GM04504 (cell line): ENCODE results near the gene CDK12.
"Not testable (repeated sequence)": the region's sequence is repeated elsewhere in the genome, so short reads cannot be mapped to it uniquely, and the experiment has no call there.

Experiments
- DNase-seq: peaks from one replicate; pipeline ENCODE4 v3.0.0-alpha.2; 2012; ENCODE audit warnings: low read depth

CDK12 gene

DNA sequence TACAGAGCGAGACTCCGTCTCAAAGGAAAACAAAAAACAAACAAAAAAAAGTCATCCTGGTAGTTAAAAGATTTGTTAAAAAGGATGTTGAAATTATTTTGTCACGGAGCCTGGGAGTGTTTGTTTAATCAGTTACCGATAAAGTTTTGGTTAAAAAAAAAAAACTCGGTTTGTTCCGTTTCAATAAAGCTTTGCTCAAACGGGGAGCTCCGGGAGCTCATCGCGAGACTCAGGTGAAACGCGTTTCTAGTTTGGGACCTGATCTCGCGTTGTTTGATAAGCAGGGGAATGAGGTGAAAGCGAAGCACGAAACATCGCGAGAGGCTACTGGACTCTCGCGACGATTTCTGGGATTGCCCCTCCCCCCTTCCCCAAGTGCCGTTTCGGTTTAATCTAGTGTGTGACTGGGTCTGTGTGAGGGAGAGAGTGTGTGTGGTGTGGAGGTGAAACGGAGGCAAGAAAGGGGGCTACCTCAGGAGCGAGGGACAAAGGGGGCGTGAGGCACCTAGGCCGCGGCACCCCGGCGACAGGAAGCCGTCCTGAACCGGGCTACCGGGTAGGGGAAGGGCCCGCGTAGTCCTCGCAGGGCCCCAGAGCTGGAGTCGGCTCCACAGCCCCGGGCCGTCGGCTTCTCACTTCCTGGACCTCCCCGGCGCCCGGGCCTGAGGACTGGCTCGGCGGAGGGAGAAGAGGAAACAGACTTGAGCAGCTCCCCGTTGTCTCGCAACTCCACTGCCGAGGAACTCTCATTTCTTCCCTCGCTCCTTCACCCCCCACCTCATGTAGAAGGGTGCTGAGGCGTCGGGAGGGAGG is at the start of gene CDK12:
CDK12 (plus strand) TSS at position 374 of the 813 bp plus-strand sequence. CDS start 586 bp downstream, outside the sequence.
- DNase-seq, result peak; percentile 99

DNA sequence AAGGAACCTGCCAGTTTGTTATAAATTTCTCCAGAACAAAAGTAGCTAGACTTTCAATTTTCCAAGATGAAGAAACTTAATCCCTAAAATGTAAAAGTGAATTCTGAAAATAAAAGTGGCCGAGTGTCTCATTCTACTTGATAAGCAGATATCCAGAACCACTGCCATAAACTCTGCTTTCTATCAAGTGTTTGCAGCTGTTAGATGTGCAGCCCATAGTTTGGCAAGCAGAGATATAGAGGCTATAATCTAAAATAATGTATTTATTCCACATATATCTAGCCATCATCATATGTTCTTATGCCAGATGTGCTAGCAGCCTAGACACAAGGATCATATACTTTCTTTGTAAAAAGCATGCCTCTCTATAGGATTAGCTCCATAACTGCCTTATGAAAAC is 45.1 kb upstream of the CDK12 start:
- no peak for DNase-seq

DNA sequence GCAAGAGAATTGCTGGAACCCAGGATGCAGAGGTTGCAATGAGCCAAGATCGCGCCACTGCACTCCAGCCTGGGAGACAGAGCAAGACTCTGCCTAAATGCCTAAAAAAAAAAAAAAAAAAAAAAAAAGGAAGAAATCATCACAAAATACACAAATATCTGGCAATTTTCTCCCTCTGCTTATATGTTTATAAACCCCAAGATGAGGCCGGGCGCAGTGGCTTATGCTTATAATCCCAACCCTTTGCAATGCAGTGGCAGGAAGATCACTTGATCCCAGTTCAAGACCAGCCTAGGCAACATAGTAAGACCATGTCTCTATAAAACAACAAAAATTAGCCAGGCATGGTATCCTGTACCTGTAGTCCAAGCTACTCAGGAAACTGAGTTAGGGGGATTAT is 31.7 kb upstream of the CDK12 start:
- no peak for DNase-seq

DNA sequence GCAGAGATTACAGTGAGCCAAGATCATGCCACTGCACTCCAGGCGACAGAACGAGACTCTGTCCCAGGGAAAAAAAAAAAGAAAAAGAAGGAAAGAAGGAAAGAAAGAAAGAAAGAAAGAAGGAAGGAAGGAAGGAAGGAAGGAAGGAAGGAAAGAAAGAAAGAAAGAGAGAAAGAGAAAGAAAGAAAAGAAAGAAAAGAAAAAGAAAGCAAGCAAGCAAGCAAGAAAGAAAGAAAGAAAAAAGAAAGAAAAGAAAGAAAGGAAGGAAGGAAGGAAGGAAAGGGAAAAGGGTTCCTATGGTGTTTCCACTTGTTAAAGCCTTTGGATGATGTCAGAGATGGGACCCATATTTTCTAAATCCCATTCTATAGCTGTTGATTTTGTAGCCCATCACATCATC is 21.4 kb upstream of the CDK12 start:
- not testable (repeated sequence) for DNase-seq

DNA sequence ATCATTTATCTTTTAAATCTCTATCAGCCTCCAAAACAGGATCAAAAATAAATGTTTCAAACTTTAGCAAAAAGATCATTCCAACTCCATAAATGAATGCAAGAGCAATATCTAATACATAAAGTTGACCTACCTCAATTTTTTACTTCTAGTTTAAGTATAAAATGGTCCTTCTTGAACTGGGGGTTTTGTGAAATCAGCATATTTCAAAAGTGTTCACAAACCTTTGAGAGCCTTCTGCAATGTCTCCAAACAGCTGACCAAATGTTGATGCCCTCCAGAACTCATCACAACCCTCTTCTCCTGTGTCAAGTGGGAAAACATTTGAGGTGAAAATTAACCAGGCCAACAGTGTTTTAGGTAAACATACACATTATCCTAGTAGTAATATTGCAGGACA is 18.0 kb upstream of the CDK12 start:
- DNase-seq, result no peak

DNA sequence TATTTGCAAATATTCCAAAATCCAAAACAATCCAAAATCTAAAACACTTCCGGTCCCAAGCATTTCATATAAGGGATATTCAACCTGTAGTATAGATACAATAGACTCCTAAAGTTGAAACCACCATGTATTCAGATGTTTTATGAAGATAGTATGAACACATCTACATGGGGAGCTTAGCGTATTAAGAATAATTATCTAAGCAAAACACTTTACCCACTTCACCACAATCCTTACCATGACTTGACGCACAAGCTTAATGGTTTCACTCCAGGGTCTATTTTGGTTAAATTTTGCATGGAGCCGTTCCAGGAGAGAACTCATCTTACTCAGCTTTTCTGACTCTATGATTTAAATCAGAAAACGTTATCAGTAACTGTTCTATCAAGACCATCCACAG is 13.7 kb upstream of the CDK12 start:
- DNase-seq, result no peak

DNA sequence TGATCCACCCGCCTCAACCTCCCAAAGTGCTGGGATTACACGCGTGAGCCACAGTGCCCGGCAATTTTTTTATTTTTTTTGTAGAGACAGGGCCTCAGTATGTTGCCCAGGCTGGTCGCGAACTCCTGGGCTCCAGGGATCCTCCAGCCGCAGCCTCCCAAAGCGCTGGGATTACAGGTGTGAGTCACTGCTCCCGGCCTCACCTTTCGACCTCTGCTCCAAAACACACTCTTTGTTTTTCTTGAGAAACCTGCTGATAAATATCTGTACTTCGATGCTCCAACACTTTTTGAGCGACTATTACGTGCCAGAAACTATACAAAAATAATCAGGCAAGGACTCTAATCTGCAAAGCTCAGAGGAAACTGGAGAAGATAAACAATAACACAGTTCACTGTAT is 11.2 kb upstream of the CDK12 start:
- DNase-seq, result no peak

DNA sequence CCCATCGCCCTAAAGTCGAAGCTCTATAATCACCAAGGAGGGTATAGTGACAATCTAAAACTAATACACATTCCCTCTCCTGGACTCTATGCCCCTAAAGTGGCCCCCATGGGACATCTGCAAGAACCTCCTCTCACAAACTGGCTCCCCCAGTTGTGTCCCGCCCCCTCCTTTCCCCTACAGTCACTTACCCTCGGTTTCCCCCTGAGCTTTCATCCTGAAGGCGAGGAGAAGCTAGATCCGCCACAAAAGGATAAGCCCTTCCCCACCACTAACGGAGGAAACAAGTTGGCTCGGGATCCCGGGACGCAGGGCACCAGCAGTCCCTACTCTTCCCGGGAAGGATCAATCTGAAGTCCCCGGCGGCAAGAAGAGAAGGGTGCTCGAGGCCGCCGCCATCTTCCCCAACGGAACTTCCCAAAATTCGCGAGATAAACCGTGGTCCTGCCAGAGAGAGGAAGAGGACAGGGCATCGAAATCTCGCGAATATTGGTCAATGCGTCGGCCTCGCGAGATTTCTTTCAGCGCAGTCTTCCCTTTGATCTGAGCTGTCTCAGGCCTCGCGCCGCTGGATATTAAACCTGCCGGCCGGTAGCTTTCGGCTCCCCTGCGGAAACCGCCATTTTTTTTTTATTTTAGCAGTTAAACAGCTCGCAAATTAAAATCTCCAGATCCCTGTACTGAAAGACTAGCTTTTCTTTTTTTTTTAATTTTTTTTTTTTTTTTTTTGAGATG is 10.3 kb upstream of the CDK12 start, which contains the start of gene MED1:
MED1 (minus strand) TSS at position 417 of the 735 bp plus-strand sequence; CDS start at position 216, 201 bp downstream.
- DNase-seq, result peak; percentile 97

DNA sequence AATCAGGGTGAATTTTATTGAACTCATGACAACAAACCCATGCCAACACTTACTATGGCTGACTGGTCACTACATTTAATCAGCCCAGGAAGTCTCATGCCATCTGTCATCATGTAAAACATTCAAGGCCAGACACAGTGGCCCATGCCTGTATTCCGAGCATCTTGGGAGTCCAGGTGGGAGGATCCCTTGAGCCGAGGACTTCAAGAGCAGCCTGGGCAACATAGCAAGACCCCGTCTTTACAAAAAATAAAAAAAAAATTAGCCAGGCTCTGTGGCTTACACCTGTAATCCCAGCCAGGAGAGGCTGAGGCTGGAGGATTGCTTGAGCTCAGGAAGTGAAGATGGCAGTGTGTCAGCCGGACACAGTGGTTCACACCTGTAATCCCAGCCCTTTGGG is 5.4 kb upstream of the CDK12 start:
- DNase-seq, result no peak

DNA sequence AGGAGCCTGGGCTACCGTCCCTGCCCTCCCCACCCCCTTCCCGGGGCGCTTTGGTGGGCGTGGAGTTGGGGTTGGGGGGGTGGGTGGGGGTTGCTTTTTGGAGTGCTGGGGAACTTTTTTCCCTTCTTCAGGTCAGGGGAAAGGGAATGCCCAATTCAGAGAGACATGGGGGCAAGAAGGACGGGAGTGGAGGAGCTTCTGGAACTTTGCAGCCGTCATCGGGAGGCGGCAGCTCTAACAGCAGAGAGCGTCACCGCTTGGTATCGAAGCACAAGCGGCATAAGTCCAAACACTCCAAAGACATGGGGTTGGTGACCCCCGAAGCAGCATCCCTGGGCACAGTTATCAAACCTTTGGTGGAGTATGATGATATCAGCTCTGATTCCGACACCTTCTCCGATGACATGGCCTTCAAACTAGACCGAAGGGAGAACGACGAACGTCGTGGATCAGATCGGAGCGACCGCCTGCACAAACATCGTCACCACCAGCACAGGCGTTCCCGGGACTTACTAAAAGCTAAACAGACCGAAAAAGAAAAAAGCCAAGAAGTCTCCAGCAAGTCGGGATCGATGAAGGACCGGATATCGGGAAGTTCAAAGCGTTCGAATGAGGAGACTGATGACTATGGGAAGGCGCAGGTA is 762 bp downstream of the CDK12 start:
- no peak for DNase-seq

DNA sequence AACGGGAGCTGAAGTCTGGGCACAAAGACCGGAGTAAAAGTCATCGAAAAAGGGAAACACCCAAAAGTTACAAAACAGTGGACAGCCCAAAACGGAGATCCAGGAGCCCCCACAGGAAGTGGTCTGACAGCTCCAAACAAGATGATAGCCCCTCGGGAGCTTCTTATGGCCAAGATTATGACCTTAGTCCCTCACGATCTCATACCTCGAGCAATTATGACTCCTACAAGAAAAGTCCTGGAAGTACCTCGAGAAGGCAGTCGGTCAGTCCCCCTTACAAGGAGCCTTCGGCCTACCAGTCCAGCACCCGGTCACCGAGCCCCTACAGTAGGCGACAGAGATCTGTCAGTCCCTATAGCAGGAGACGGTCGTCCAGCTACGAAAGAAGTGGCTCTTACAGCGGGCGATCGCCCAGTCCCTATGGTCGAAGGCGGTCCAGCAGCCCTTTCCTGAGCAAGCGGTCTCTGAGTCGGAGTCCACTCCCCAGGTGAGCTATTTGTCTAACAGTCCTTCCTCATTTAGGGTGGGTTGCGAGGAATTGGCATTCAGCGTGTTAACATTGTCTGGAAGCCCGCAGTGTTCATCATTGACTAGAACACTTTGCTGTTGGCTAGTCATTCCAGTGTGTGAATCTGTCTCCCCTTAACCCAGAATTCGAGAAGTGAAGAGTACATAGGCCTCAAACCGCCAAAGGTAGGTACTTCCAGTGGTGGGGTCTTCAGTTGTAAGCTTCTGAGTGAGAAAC is 1.5 kb downstream of the CDK12 start:
- DNase-seq, result no peak

DNA sequence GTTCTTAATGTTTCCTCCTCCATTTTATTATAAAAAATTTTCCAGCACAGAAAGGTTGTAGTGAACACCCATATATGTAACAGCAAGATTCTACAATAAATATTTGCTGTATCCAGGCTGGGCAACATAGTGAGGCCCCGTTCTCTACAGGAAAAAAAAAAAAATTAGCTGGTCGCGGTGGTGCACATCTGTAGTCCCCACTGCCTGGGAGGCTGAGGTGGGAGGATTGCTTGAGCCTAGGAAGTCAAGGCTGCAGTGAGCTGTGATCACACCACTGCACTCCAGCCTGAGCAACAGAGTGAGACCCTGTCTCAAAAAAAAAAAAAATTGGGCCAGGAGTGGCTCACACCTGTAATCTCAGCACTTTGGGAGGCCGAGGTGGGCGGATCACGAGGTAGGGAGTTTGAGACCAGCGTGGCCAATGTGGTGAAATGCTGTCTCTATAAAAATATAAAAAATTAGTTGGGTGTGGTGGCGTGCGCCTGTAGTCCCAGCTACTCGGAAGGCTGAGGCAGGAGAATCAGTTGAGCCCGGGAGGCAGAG is 3.4 kb downstream of the CDK12 start:
- not testable (repeated sequence) for DNase-seq

DNA sequence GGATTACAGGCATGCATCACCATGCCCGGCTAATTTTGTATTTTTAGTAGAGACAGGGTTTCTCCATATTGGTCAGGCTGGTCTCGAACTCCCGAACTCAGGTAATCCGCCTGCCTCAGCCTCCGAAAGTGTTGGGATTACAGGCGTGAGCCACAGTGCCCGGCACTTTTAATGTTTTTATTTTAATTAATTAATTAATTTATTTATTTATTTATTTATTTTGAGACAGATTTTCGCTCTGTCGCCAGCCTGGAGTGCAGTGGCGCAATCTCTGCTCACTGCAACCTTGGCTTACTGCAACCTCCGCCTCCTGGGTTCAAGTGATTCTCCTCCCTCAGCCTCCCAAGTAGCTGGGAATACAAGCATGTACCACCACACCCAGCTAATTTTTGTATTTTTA is 7.3 kb downstream of the CDK12 start:
- DNase-seq, result not testable (repeated sequence)

DNA sequence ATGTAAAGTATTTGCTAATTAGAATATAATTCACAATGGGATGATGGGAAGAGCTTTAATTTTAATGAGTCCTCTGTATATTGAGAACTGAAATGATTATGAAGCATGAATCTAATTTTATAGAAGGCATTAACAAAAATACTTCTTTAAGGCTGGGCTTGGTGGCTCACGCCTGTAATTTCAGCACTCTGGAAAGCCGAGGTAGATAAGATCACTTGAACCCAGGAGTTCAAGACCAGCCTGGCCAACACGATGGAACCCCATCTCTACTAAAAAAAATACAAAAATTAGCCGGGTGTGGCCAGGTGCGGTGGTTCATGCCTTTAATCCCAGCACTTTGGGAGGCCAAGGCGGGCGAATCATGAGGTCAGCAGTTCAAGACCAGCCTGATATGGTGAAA is 12.0 kb downstream of the CDK12 start:
- DNase-seq, result no peak

DNA sequence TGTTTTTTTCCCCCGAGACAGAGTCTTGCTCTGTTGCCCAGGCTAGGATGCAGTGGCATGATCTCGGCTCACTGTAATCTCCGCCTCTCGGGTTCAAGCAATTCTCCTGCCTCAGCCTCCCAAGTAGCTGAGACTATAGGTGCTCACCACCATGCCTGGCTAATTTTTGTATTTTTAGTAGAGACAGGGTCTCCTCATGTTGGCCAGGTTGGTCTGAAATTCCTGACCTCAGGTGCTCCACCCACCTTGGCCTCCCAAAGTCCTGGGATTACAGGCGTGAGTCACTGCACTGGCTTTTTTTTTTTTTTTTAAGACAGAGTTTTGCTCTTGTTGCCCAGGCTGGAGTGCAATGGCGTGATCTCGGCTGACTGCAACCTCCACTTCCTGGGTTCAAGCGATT is 18.3 kb downstream of the CDK12 start:
- DNase-seq, result not testable (repeated sequence)

DNA sequence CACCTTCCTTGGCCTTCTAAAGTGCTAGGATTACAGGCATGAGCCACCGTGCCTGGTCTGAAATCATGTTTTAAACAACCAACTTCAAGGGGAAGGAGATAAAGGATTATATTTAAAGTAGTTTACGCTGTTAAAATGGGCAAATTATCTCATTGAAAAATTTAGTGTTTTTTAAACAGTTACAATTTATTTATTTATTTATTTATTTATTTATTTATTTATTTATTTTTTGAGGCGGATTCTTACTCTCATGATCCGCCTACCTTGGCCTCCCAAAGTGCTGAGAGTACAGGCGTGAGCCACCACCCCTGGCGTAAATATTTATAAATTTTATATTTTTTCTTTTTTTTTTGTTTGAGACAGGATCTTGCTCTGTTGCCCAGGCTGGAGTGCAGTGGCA is 22.2 kb downstream of the CDK12 start:
- no peak for DNase-seq

DNA sequence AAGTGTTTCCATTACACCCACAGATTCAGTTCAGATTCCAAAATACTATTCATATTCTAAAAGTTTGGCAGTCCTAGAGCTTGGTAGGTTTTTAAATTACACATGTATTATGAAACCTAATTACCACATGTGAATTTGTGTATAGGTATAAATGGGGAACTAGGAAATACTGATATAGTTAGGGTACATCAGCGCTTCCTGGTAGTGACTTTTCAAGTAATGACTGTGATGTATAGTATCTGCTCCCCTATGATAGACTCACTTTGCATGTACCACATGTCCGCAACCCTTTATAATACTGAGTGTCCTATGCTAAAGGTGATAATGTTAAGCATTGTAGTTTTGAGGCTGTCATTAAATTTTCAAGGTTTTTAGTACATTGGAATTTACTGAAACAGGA is 22.9 kb downstream of the CDK12 start:
- no peak for DNase-seq

DNA sequence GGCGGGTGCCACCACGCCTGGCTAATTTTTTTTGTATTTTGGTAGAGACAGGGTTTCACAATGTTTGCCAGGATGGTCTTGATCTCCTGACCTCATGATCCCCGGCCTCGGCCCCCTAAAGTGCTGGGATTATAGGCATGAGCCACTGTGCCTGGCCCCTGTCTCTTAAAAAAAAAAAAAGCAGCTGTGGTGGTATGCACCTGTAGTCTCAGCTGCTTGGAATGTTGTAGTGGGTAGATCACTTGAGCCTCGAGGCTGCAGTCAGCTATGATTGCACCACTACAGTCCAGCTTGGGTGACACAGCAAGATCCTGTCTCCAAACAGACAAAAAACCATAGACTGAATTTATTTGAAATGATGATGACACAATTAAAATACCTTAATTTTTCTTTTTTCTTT is 24.3 kb downstream of the CDK12 start:
- DNase-seq, result peak; percentile 85

DNA sequence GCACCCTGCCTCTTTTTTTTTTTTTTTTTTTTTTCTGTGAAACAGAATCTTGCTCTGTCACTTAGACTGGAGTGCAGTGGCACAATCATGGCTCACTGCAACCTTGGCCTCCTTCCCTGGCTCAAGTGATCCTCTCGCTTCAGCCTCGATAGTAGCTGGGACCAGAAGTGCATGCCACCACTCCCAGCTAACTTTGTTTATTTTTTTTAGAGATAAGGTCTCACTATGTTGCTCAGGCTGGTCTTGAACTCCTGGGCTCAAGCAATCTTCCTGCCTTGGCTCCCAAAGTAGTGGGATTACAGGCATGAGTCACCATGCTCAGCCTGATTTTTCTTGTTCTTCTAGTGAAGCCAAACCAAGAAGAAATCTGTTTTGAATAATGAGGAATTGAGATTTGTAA is 25.0 kb downstream of the CDK12 start:
- no peak for DNase-seq

DNA sequence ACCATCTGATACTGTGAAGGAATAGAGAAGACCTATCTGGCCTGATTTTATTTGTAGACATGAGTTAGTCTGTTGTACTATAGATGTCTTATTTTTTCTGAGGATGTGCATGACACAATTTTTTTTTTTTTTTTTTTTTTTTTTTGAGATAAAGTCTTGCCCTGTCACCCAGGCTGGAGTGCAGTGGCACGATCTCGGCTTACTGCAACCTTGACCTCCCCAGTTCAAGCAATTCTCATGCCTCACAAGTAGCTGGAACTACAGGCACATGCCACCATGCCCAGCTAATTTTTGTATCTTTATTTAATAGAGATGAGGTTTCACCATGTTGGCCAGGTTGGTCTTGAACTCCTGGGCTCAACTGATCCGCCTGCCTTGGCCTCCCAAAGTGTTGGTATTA is 26.2 kb downstream of the CDK12 start:
- not testable (repeated sequence) for DNase-seq

DNA sequence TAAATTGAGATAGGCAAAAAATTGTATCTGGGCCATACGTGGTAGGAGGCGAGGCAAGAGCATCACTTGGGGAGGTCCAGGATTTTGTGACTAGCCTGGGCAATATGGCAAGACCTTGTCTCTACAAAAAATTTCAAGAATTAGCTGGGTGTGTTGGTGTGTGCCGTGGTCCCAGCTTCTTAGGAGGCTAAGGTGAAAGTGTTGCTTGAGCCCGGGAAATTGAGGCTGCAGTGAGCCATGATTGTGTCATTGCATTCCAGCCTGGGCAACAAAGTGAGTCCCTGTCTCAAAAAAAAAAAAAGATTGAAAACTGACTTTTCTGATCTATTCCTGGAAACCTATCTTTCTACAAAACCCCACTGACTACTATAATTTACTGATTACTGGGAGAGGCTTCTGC is 26.7 kb downstream of the CDK12 start:
- no peak for DNase-seq

DNA sequence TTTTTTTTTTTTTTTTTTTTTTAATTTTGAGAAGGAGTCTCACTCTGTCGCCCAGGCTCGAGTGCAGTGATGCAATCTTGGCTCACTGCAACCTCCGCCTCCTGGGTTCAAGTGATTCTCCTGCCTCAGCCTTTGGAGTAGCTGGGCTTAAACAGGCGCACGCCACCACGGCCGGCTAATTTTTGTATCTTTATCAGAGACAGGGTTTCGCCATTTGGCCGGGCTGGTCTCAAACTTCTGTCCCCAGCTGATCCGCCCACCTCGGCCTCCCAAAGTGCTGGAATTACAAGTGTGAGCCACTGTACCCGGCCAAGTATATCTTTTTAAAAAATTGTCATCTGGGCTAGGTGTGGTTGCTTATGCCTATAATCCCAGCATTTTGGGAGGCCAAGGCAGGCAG is 35.6 kb downstream of the CDK12 start:
- DNase-seq, result not testable (repeated sequence)
